Keratinocyte (primary cell): ENCODE data around the gene TRAF1.

Source experiments
- CTCF ChIP-seq, 3 experiments: IDR thresholded peaks in 1 of 3; conservative IDR thresholded peaks in 1 of 3; optimal IDR thresholded peaks in 1 of 3; 2 replicates in 2 of 3; 3 replicates in 1 of 3; pipeline versions ENCODE3 to v1.5.1; 2011; ENCODE audit warnings: low read length in 3 of 3, mild to moderate bottlenecking in 3 of 3, moderate library complexity in 2 of 3, control low read depth in 1 of 3, inconsistent platforms in 1 of 3; ENCODE audit not compliant: insufficient read depth in 2 of 3; ENCODE audit errors: extremely low read depth in 1 of 3
- EZH2 ChIP-seq: IDR thresholded peaks from one replicate; pipeline ENCODE4 v1.6.1; 2012; ENCODE audit warnings: inconsistent platforms, mild to moderate bottlenecking, low read length, moderate library complexity

- TF ChIP-seq EZH2: no peak
- no peak for TF ChIP-seq CTCF (optimal IDR thresholded peaks at IDR 0.05 in 1 of 3, IDR thresholded peaks at IDR 0.05 in 1 of 3, conservative IDR thresholded peaks at IDR 0.05 in 1 of 3; ENCODE audit: extremely low read depth in 1 of 3, insufficient read depth in 2 of 3, low read length in 3 of 3)
Measured at GRCh38 chr9:120894321-120895148, 32.1 kb downstream of the TRAF1 start.
